ENCODE results near the gene PLA2G2C. TPM values are rescaled to one million over a fixed set of nuclear protein-coding genes. Genes with fewer than 3 reads are reported as not detected.

The PLA2G2C gene
- total and polyA plus RNA-seq, 10 donors: 0.17 TPM; not detected in 9

DNA sequence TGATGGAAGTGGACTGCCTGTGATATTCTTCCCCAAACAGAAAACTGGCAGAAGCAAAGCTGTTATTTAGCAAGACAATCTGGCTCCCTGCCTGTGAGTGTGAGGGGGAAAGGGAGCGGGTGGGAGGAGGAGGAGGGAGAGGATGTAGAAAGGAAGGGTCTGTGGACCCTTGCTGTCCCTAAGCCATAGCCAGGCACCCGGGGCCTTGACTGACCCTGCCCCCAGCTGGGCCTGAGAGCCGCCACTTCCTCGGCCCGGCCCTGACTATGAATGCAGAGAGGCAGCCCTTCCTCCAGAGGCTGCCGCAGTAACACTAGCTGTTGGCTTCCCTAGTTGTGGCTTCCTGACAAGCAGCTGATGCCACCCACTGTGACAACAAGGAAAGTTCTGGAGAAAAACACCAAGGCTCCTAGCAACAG, 33.3 kb downstream of the PLA2G2C start:
- H3K9me3 ChIP-seq: peaks cover 0 to 12% (median 8%) of the 10 kb centered on the region in 8 donors
- TF ChIP-seq, protein P1, sequence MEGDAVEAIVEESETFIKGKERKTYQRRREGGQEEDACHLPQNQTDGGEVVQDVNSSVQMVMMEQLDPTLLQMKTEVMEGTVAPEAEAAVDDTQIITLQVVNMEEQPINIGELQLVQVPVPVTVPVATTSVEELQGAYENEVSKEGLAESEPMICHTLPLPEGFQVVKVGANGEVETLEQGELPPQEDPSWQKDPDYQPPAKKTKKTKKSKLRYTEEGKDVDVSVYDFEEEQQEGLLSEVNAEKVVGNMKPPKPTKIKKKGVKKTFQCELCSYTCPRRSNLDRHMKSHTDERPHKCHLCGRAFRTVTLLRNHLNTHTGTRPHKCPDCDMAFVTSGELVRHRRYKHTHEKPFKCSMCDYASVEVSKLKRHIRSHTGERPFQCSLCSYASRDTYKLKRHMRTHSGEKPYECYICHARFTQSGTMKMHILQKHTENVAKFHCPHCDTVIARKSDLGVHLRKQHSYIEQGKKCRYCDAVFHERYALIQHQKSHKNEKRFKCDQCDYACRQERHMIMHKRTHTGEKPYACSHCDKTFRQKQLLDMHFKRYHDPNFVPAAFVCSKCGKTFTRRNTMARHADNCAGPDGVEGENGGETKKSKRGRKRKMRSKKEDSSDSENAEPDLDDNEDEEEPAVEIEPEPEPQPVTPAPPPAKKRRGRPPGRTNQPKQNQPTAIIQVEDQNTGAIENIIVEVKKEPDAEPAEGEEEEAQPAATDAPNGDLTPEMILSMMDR (IDR thresholded peaks at IDR 0.05 in 8 of 11, conservative IDR thresholded peaks at IDR 0.05 in 3 of 11): peak in 1 of 11 experiments; percentile 2
- TF ChIP-seq POLR2AphosphoS5 (IDR thresholded peaks at IDR 0.05) (peak; percentile 37 to 74 (median 51)), POLR2A (IDR thresholded peaks at IDR 0.05) (no peak)
- DNase-seq: no peak
- intact Hi-C loops (cut with DNase I; ENCODE audit: low total_unique reads): loop anchor here (5.0 kb wide), 2 partner anchors 51 to 181 kb away; no protein-coding TSS in a partner anchor
- no peak overlapping the region for H3K4me3 ChIP-seq
- WGBS, 5 donors: 21 to 51% (median 36%) methylated on average over 6 of the region's 6 CpGs
- H3K36me3 ChIP-seq: no peaks in the 10 kb centered on the region
- no peaks in the 10 kb centered on the region for H3K27me3 ChIP-seq (replicated peaks in 1 of 7)
- peaks cover 3 to 45% (median 30%) of the 10 kb centered on the region in 6 donors for H3K4me1 ChIP-seq
- peak overlapping the region; percentile 36 to 79 (median 68) for H3K27ac ChIP-seq

- Histone ChIP-seq H3K27ac (peak overlapping the region; percentile 36 to 79 (median 68)), H3K4me3 (peak overlapping the region in 4 of 8 donors; percentile 33 to 65 (median 36)), H3K9me3 (peaks cover 0 to 8% (median 4%) of the 10 kb centered on the region in 8 donors), H3K27me3 (replicated peaks in 1 of 7) (no peaks in the 10 kb centered on the region), H3K36me3 (no peaks in the 10 kb centered on the region), H3K4me1 (peaks cover 3 to 45% (median 30%) of the 10 kb centered on the region in 6 donors)
- WGBS, 5 donors: 50 to 87% (median 55%) methylated on average over 2 to 7 of the region's 7 CpGs
- TF ChIP-seq POLR2AphosphoS5 (IDR thresholded peaks at IDR 0.05) (no peak), POLR2A (IDR thresholded peaks at IDR 0.05) (no peak)
- TF ChIP-seq, protein P1 (IDR thresholded peaks at IDR 0.05 in 8 of 11, conservative IDR thresholded peaks at IDR 0.05 in 3 of 11): peak in 6 of 11 experiments; percentile 3 to 68 (median 48)
- DNase-seq: no peak
- intact Hi-C loops (cut with DNase I; ENCODE audit: low total_unique reads): loop anchor here (5.0 kb wide), 2 partner anchors 50 to 180 kb away; no protein-coding TSS in a partner anchor
Observed at GRCh38 chr1:20152599-20152930, 33.8 kb downstream of the PLA2G2C start.

GRCh38 chr1:20151906-20152598, 34.3 kb downstream of the PLA2G2C start:
- intact Hi-C loops (cut with DNase I; ENCODE audit: low total_unique reads): loop anchor here (5.0 kb wide), 2 partner anchors 50 to 180 kb away; no protein-coding TSS in a partner anchor
- peak; percentile 21 to 55 (median 44) for TF ChIP-seq POLR2AphosphoS5 (IDR thresholded peaks at IDR 0.05)
- TF ChIP-seq, protein P1 (IDR thresholded peaks at IDR 0.05 in 8 of 11, conservative IDR thresholded peaks at IDR 0.05 in 3 of 11): peak; percentile 89 to 97 (median 95)
- TF ChIP-seq POLR2A (IDR thresholded peaks at IDR 0.05): no peak
- H3K36me3 ChIP-seq: no peaks in the 10 kb centered on the region
- no peaks in the 10 kb centered on the region for H3K27me3 ChIP-seq (replicated peaks in 1 of 7)
- 0 to 10% (median 7%) methylated on average over 16 to 29 of the region's 29 CpGs for WGBS, 5 donors
- H3K4me3 ChIP-seq: peak overlapping the region in 7 of 8 donors; percentile 25 to 65 (median 36)
- H3K27ac ChIP-seq: peak overlapping the region in 6 of 8 donors; percentile 64 to 79 (median 70)
- DNase-seq: peak; percentile 94
- peaks cover 3 to 45% (median 30%) of the 10 kb centered on the region in 6 donors for H3K4me1 ChIP-seq
- H3K9me3 ChIP-seq: peaks cover 0 to 2% (median 0%) of the 10 kb centered on the region in 8 donors

DNA sequence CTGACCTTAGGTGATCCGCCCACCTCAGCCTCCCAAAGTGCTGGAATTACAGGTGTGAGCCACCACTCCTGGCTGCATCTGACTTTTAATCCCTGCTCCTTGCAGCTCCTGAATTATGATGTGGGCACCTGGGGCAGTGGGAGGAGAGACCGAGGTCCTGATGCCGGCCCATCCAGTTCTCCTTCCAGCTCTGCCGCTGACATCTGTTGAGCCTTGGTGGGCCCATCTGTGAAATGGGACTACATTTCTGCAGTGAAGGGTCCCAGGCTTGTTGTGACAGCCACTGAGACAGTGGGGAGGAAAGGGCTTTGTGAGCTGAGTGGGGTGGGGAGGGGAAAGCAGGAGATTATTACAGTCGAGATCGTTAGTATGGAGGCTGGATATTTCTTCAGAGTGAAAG, 35.3 kb downstream of the PLA2G2C start:
- peaks cover 3 to 45% (median 30%) of the 10 kb centered on the region in 6 donors for H3K4me1 ChIP-seq
- 80 to 92% (median 83%) methylated on average over 6 of the region's 6 CpGs for WGBS, 5 donors
- intact Hi-C loops (cut with DNase I; ENCODE audit: low total_unique reads): loop anchor here (5.0 kb wide), 2 partner anchors 49 to 179 kb away; no protein-coding TSS in a partner anchor
- no peaks in the 10 kb centered on the region for H3K36me3 ChIP-seq
- DNase-seq: no peak
- H3K9me3 ChIP-seq: no peaks in the 10 kb centered on the region
- no peak overlapping the region for H3K27ac ChIP-seq
- no peaks in the 10 kb centered on the region for H3K27me3 ChIP-seq (replicated peaks in 1 of 7)
- TF ChIP-seq POLR2A (IDR thresholded peaks at IDR 0.05) (no peak), POLR2AphosphoS5 (IDR thresholded peaks at IDR 0.05) (no peak)
- TF ChIP-seq, protein P1 (IDR thresholded peaks at IDR 0.05 in 8 of 11, conservative IDR thresholded peaks at IDR 0.05 in 3 of 11): no peak
- no peak overlapping the region for H3K4me3 ChIP-seq
